Measurements from ENCODE around the gene PCDHGA6. TPM values are rescaled to one million over a fixed set of nuclear protein-coding genes. Genes with fewer than 3 reads are reported as not detected.
A peak's percentile ranks its signal among the peaks of the same experiment; 100 is the strongest.

PCDHGA6 gene
- total and polyA plus RNA-seq, 9 of the 15 experiments (the other 6 are each of a cell fraction or from before 2014, with no cell fraction given) = 0.01 to 0.18 (median 0.09) TPM; not detected in 1

GRCh38 chr5:141330299-141331080 is 43.2 kb upstream of the PCDHGA6 start, which contains the start of gene PCDHGA1:
Gene PCDHGA1, plus strand, starts transcription at chr5:141330514.
- H3K9ac ChIP-seq (ENCODE audit: insufficient read depth in 1 of 2, low read depth in 2 of 2, low read length in 2 of 2) = no peak within 1 kb of the TSS
- POLR2A ChIA-PET = interaction anchor here (0.6 to 2.1 kb wide), 3 partner anchors 9 to 12 kb away, joined by 3 to 14 read pairs (median 4); partner anchors contain the start of gene TAF7
- H2AFZ ChIP-seq (ENCODE audit: low read depth, low read length) = peak within 1 kb of the TSS; percentile 11; the same call in 1 of the 2 replicates
- H3K36me3 ChIP-seq (ENCODE audit: control insufficient read depth, insufficient read depth, low read length) = no peaks in the 10 kb centered on the region
- peaks cover 0 to 6% of the 10 kb centered on the region in 2 experiments; a peak in 3 of 5 replicates for H3K27me3 ChIP-seq (ENCODE audit: control insufficient read depth in 2 of 2, insufficient read depth in 2 of 2, low read length in 2 of 2)
- H3K4me2 ChIP-seq (ENCODE audit: insufficient read depth, low read length) = no peak within 1 kb of the TSS
- no TSS peak for BruUV-seq (replicated peaks)
- no peaks in the 10 kb centered on the region for H3K79me2 ChIP-seq (ENCODE audit: control insufficient read depth, insufficient read depth, low read length)
- H3K4me3 ChIP-seq = 0 out of 2 replicates have a peak within 1 kb of the TSS, but pooled peaks have one; percentile 5
- no peak within 1 kb of the TSS for H3K27ac ChIP-seq (ENCODE audit: extremely low read depth, low read depth, low read length)
- ATAC-seq (peak; percentile 55), FAIRE-seq (peak; percentile 11), DNase-seq (ENCODE audit: extremely low read depth in 1 of 4, low spot score in 3 of 4) (peak; percentile 24 to 45 (median 28))
- in situ Hi-C loops (cut with MboI) = no loop called here
- intact Hi-C loops (cut with micrococcal nuclease) = no loop called here
- WGBS (ENCODE audit: insufficient coverage, low coverage, missing lambda C conversion rate) = 35% methylated on average over 21 of the region's 21 CpGs
- H3K4me1 ChIP-seq (replicated peaks in 1 of 2; ENCODE audit: control insufficient read depth in 2 of 2, insufficient read depth in 2 of 2, low read length in 2 of 2) = no peaks in the 10 kb centered on the region; a peak in 1 of 5 replicates
- no peaks in the 10 kb centered on the region for H3K9me1 ChIP-seq (ENCODE audit: control insufficient read depth, insufficient read depth, low read length)
- H3K9me3 ChIP-seq (replicated peaks; ENCODE audit: control insufficient read depth, insufficient read depth, low read depth, low read length) = no peaks in the 10 kb centered on the region
- CTCF ChIA-PET (ENCODE audit: low intra/inter-chr PET ratio) = interaction anchor here (0.6 to 1.4 kb wide), 3 partner anchors 53 to 288 kb away, joined by 3 to 5 read pairs (median 3); partner anchors contain the start of gene DIAPH1
- no peaks in the 10 kb centered on the region for H4K20me1 ChIP-seq (replicated peaks; ENCODE audit: control insufficient read depth, insufficient read depth, low read length)
- TF ChIP-seq ZBTB1 (CRISPR knock-in tag; IDR thresholded peaks at IDR 0.05; ENCODE audit: borderline replicate concordance, low read depth) = no peak
- TF ChIP-seq, protein P1, sequence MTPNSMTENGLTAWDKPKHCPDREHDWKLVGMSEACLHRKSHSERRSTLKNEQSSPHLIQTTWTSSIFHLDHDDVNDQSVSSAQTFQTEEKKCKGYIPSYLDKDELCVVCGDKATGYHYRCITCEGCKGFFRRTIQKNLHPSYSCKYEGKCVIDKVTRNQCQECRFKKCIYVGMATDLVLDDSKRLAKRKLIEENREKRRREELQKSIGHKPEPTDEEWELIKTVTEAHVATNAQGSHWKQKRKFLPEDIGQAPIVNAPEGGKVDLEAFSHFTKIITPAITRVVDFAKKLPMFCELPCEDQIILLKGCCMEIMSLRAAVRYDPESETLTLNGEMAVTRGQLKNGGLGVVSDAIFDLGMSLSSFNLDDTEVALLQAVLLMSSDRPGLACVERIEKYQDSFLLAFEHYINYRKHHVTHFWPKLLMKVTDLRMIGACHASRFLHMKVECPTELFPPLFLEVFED (CRISPR knock-in tag; conservative IDR thresholded peaks at IDR 0.05) = no peak
- peak in 1 of 2 experiments; percentile 24; a peak in 1 of 4 replicates for TF ChIP-seq RAD21 (CRISPR knock-in tag; conservative IDR thresholded peaks at IDR 0.05 in 1 of 2, IDR thresholded peaks at IDR 0.05 in 1 of 2)
- TF ChIP-seq MEF2A (IDR thresholded peaks at IDR 0.05; ENCODE audit: control insufficient read depth, low read depth, low read length) = no peak
- no peak for TF ChIP-seq SP1 (CRISPR knock-in tag; IDR thresholded peaks at IDR 0.05)
- TF ChIP-seq SIN3A (IDR thresholded peaks at IDR 0.05; ENCODE audit: borderline replicate concordance in 2 of 2, control insufficient read depth in 1 of 2, low read depth in 2 of 2, low read length in 2 of 2) = no peak
- TF ChIP-seq, protein P2, sequence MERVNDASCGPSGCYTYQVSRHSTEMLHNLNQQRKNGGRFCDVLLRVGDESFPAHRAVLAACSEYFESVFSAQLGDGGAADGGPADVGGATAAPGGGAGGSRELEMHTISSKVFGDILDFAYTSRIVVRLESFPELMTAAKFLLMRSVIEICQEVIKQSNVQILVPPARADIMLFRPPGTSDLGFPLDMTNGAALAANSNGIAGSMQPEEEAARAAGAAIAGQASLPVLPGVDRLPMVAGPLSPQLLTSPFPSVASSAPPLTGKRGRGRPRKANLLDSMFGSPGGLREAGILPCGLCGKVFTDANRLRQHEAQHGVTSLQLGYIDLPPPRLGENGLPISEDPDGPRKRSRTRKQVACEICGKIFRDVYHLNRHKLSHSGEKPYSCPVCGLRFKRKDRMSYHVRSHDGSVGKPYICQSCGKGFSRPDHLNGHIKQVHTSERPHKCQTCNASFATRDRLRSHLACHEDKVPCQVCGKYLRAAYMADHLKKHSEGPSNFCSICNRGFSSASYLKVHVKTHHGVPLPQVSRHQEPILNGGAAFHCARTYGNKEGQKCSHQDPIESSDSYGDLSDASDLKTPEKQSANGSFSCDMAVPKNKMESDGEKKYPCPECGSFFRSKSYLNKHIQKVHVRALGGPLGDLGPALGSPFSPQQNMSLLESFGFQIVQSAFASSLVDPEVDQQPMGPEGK (CRISPR knock-in tag; IDR thresholded peaks at IDR 0.05; ENCODE audit: borderline replicate concordance) = no peak
- no peak for TF ChIP-seq ZNF609 (CRISPR knock-in tag; IDR thresholded peaks at IDR 0.05; ENCODE audit: borderline replicate concordance)
- no peak for TF ChIP-seq ADNP (tag; IDR thresholded peaks at IDR 0.05)
